TTC549 (cell line): ENCODE measurements around the gene MSANTD7.
"Not testable (repeated sequence)": the region's sequence is repeated elsewhere in the genome, so short reads cannot be mapped to it uniquely, and the experiment has no call there.

Experiments used
- FAIRE-seq: peaks from 2 replicates; lab custom pipeline; 2012; peaks lifted over from hg19 to GRCh38; lab: Jason Lieb, UNC

Gene MSANTD7

DNA sequence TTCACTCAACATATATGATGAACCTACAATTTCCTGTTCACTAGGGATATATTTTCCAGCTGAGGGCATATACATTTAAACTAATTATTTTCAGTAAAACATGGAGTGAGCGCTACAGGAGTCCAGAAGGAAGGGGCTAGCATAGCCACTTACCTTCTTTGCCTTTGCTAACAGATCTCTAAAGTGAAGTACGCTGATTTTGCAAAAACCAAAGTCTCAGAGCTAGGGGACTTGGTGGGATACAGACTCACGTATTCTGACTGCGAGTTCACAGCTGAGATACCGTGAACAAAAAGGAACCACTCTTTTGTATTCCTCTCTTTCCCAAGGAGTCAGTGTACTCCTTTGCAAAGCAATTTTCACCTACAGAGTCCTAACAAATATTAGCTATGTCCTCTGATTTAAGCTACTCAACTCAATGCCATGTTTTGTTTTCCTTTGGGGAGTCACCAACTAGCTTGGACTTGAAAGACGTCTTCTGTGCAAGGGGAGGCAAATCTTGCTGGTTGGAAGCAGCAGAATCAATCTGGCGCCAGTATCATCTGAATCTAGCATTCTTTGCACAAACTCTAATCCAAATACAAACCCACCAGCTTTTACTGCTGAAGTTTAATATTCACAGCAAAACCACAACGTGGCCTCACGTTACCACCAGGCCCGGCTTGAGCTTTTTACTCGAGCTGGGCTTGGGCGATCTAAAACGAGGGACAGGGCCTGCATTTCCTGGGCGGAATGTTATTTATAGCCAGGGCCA lies 926 bp upstream of the MSANTD7 start:
- FAIRE-seq, result no peak

DNA sequence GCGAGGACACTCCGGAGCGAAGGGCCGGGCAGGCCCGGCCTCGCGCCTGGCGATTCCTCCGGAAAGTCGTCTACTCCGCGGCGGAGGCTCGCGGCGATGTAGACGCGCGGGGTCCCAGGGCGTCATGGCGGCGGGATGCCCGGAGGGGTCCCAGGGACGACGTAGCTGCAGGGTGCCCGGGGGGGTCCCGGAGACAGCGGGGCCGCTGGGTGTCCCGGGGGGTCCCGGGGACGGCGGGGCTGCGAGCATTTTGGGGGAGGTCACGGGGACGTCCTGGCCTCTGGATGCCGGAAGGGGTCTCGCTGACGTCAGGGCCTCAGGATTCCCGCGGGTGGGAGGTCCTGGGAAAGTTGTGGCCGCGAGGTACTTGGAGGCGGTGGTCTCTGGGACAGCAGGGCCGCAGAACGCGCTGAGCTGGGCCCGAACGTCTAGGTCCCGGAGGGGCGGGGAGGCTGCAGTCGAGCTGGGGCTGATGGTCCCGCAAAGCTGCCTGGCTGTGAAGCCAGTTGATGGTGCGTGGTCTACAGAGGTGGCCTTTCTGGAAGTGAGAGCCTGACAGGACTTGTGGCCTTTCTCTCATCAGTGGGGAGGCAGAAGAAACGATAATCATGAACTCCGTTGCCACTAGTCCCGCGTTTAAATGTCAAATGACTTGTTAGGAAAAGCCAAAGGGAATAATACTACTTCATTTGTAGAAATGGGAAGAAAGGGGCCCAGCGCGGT lies 637 bp downstream of the MSANTD7 start:
- no peak for FAIRE-seq

DNA sequence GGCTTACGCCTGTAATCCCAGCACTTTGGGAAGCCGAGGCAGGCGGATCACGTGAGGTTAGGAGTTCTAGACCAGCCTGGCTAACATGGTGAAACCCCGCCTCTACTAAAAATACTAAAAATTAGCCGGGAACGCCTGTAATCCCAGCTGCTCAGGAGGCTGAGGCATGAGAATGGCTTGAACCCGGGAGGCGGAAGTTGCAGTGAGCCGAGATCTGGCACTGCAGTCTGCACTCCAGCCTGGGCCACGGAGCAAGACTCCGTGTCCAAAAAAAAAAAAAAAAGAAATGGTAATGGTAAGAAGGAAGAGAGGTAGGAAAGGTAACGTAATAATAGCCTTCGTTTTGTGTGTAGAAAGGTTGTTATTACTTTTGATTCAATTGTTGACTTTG lies 1.2 kb downstream of the MSANTD7 start:
- no peak for FAIRE-seq

DNA sequence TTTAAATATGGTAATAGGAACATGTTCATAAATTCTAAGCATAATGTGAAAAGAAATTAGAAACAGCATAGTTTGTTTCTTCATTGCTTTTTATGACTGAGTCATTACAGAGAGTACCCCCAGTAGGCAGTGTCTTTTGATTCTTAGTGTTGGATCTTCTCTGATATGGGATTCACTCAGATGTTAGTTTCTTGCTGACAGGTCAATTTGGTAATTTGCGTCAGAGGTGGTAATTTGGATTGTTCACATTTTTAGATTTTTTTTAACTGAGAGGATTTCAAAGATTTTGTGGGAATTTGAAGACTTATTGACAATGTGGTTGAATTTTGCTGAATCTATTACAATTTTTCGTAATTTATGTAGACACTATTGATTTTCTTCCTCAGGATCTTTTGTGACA lies 2.1 kb downstream of the MSANTD7 start:
- no peak for FAIRE-seq

DNA sequence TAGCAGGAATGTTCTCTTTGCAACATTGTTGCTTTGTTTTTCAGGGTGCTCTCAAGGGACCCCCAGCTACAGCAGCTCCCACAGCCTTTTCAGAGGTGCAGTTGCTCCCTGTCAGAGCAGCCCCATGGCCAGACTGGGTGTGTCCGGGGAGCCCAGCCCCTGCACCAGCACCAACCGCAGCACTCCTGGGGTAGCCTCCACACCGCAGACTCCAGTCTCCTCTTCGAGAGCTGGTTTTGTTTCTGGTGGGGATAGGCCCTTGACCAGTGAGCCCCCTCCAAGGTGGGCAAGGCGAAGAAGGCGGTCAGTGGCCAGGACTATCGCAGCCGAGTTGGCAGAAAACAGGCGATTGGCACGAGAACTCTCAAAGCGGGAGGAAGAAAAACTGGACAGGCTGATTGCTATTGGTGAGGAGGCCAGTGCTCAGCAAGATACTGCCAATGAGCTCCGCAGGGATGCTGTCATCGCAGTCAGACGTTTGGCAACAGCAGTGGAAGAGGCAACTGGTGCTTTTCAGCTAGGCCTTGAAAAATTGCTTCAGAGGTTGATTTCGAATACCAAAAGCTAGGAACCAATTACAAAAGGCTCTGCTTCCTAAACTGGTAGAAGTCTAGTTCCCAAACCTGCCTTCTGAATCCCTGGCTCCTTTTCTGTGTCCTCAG lies 5.4 kb downstream of the MSANTD7 start:
- no peak for FAIRE-seq

DNA sequence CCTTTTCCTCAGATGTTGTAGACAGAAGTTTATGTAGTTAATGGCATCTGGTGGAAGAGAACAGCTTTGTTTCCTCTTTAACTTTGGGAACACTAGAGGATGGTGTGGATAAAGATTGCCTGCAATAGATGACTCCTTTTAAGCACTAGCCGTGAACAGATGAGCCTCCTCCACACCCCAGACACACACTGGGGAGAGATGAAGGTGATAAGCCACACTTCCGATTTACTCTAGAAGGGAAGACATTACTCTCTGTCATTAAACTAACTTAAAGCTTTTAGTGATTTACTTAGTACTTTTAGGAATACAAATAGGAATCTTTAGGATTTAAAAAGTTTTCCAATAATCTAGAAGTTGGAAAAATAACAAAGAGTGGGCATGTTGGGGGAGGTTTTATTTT lies 6.8 kb downstream of the MSANTD7 start:
- FAIRE-seq, result no peak

DNA sequence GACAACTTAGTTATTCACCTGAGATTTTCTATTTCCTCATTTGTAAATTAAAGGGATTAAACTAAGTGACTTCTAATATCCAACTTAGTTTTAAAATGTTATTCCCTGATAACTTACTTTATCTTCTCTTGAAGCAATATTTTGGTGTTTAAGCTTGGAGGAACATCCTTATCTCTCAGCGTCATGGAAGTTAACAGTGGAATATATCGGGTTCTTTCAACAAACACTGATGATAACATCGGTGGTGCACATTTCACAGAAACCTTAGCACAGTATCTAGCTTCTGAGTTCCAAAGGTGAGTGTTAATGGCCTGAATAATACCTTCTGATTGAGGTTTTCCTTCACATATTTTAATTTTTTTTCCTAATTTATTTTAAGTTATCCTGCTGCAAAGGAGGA lies 14.1 kb downstream of the MSANTD7 start:
- no peak for FAIRE-seq

DNA sequence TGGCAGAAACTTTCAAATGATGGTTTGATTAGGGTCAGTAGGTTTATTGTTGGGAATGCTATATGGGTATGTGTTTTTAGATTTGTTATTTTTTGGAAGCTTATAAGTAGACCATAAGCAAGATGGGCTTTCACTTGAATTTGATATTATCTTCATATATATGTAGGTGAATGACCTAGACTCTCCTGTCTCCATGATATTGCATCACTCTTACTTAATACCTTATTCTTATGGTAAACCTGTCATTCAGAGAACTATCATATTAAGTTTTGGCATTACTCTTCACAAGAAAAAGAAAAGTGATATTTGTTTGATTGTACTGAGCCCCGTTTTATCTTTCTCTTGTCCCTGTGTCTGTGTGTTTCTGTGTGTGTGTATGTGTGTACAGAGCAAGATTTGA lies 17.3 kb downstream of the MSANTD7 start:
- no peak for FAIRE-seq

DNA sequence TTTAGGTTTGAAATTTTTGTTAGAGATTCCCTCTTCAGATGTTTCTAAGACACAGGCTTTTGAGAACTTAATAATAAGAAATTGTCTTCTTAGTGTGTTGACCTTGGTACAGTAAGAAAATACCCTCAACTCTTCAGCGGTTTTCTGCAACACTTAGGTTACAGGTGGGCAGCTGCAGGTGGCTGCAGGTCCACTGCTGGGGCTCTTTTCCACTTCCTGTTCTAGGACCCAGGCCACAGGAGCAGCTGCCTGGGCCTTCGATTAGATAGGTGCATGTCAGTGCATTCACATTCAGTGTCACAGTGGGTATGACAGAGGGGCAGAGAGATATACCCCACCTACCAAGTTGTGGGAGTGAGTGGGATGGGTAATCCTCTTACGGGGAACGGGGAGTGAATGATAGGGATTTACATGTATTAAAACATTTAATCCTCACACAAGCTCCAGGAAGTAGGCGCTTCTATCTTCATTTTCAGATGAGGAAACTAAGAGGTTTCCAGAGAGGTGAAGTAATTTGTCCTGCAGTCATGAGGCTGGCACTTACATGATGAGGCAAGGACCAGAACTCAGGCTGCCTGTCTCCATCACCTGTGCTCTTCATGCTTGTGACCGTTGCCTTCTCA lies 20.3 kb downstream of the MSANTD7 start:
- no peak for FAIRE-seq

DNA sequence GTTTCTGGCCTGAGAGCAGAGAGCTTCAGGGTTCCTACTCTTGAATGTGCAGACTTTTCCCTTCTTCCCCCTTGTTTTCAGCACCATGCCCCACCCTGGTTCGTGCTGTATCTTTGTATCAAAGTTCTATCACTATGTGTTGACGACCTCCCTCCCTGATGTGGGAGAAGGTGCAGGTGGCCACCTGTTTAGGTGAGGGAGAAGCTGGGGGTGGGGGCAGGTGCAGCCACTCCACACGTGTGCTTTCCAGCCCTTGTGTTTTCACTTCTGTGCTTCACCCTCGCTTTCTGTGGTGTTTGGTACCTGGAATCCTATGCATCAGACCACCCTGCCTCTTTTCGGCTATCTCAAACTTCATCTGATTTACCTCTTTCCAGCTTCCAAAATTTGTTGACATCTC lies 20.9 kb downstream of the MSANTD7 start:
- no peak for FAIRE-seq

DNA sequence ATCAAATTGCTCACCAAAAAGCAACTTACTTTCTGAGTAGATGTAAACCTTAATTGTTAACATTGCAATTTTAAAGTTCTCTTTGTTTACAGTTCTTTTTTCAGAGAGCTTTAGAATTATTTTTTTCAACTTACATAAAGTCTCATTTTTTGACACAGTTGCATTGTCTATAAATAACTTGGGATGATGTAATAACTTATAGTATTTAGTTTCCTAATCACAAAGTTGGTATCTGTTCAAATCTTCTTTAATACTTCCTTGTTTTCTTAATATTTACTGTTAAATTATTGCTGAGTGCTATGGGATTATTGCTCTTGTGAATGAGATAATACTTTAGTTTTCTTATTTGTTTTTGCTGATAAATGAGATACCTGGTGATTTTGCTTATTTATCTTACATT lies 21.7 kb downstream of the MSANTD7 start:
- no peak for FAIRE-seq

DNA sequence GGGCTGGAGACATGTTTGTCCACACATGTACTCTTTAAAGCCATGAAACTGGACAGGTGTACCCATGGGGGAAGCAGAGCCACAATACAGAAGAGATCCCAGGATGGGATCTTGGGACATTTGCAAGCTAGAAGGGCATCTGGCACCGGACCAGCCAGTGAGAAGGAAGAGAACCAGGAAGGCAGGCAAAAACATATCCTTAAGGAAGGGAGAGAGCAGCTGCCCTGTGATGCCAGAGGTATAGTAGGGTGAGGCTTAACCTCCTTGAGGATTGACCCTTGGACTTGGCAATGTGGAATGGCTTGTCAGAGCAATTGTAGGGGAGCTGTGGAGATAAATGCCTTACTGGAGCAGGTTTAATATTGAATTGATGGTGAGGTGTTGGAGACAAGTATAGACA lies 22.7 kb downstream of the MSANTD7 start:
- FAIRE-seq, result no peak

DNA sequence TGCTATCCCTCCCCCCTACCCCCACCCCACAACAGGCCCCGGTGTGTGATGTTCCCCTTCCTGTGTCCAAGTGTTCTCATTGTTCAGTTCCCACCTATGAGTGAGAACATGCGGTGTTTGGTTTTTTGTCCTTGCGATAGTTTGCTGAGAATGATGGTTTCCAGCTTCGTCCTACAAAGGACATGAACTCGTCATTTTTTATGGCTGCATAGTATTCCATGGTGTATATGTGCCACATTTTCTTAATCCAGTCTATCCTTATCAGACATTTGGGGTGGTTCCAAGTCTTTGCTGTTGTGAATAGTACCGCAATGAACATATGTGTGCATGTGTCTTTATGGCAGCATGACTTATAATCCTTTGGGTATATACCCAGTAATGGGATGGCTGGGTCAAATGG lies 26.4 kb downstream of the MSANTD7 start:
- FAIRE-seq, result not testable (repeated sequence)

DNA sequence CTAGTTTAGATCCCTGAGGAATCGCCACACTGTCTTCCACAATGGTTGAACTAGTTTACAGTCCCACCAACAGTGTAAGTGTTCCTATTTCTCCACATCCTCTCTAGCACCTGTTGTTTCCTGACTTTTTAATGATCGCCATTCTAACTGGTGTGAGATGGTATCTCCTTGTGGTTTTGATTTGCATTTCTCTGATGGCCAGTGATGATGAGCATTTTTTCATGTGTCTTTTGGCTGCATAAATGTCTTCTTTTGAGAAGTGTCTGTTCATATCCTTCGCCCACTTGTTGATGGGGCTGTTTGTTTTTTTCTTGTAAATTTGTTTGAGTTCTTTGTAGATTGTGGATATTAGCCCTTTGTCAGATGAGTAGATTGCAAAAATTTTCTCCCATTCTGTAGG lies 26.8 kb downstream of the MSANTD7 start:
- not testable (repeated sequence) for FAIRE-seq

DNA sequence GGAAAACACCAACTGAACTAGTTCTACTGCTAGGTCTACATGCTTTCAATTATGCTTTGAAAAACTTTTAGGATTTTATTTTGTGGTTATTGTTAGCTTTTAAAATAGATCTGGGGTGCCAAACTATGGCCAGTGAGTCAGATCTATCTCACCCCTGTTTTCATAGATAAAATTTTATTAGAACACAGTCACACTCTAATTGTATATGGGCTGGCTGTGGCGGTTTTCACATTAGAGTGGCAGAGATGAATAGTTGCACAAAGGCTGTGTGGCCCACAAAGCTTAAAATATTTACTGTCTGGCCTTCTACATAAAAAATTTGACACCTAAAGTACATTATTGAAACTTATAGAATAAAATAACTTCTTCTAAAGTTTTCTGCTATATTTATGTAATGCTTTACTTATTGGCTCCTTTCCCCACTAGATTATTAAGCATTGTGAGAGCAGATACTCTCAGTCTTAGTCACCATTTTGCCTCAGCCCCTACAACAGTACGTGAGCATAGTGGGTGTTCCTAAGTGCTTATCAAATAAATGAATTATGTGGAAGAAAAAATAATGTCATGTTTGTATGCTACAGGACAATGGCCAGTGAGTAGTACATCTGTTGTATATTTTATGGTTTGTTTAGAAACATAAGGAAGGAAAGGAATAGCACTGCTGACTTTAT lies 35.1 kb downstream of the MSANTD7 start:
- FAIRE-seq, result no peak

DNA sequence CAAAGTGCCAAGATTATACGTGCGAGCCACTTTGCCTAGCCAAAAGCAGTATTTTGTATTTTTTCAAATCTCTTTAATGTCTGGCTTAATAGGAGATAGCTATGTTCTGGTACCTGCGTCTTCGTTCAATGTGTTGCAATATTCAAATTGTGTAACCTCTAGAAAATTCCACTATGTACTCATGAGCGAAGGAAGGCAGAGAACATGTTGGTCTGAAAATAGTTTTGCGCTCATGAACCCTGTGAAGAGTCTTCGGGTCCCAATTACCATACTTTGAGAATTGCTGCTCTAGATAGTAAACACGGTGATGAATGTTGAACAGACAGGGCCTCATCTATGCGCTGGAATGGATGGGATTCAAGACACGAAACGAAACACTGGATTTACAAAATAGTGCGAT lies 37.8 kb downstream of the MSANTD7 start:
- FAIRE-seq, result no peak

DNA sequence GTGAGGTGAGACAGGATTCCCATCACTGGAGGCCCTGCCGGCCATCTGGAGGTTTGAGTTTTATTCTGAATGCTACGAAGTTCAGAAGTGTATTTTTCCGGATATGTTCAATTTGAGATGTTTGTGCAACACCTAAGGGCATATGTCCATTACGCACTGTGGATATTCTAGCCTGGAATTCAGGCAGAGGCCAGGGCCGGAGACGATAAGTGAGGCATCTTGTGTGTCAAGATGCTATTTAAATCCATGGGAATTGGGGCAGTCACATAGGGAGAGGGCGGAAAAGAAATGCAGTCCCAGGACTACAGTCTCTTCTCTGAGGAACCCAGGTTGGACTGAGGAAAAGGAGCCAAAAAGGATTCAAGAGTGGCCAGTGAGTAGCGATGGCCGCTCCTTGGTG lies 38.7 kb downstream of the MSANTD7 start:
- FAIRE-seq, result no peak

DNA sequence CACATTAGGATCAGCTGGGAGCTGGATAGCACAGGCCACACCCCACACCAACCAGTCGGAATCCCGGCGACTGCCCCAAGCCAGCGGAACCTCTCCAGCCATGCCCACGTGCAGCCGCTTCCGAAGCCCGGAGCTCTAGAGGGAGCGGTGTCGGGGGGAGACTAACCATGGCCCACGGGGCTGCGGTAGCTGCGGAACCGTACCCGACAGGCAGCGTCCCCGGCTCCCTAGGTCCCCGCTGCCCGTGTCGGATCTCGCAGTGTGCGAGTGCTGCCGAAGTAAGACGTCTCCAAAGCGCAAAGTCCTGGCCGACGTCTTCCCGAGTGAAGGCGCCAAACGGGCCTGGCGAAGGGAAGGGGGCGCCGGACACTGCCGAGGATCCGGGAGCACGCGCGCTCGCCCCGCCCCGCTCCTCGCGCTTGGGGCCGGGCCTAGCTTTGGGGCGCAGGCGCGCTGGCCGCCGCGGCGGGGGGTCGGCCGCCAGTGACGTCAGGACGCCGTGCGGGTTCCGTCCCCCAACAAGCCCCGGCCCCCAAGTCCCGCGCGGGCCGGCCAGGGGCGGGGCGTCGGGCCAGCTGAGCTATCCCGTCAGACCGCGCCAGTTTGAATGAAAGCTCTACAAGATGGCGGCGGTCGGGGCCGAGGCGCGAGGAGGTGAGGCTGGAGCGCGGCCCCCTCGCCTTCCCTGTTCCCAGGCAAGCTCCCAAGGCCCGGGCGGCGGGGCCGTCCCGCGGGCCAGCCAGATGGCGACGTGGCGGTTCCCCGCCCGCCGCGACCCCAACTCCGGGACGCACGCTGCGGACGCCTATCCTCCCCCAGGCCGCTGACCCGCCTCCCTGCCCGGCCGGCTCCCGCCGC lies 40.4 kb downstream of the MSANTD7 start, which contains the start of gene SUV39H2:
TSS of gene SUV39H2 (plus strand) at position 601 of the 858 bp plus-strand sequence. CDS start at position 624, 23 bp downstream.
- no peak for FAIRE-seq

DNA sequence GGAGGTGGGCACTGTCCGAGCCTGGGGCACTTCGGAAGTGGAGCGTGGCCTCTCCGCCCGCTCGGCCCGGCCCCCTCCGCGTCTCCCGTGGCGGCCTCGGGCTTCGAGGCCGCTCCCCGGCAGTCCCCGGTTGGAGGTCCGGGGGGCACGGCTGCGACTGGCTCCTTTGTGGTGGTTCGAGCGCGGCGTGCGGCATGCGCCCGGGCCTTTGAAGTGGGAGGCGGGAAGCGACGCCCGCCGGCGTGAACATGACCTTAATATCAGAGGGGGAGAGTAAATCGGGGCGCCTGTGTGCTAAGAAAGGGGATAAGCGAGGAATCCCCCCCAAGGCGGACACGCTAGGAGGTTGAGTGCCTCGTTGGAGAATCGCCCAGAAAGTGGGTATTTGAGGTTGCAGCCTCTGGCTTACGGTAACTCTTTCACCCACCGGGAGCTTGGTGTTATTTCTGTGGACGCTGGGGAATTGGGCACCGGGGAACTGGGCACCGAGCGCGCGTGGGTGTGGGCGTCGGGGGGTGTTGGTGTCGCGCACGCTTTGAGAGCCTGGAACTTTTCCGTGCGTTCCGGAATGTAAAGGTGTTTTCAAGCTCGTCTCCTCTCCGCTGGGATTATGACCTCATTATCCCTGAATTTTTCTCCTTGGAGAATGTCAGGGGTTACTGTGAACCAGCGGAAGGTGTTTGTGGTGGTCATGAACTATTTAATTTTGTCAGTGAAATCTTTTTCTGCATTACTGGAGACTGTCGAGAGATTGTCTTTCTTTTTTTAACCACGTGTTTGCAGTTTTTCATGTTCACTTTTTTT lies 41.2 kb downstream of the MSANTD7 start:
- no peak for FAIRE-seq

DNA sequence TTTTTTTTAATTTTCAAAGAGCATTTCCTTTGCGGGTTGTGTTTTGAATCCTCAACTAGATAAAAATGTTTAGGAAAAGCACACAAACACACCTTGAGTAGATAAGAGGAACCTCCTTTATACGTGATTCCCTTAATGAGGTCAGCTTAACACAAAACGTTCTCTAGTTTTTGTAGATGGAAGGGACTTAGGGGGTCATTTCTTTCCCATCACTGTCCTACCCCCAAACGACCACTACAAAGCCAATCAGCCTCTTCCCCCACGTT lies 41.8 kb downstream of the MSANTD7 start:
- FAIRE-seq, result no peak

DNA sequence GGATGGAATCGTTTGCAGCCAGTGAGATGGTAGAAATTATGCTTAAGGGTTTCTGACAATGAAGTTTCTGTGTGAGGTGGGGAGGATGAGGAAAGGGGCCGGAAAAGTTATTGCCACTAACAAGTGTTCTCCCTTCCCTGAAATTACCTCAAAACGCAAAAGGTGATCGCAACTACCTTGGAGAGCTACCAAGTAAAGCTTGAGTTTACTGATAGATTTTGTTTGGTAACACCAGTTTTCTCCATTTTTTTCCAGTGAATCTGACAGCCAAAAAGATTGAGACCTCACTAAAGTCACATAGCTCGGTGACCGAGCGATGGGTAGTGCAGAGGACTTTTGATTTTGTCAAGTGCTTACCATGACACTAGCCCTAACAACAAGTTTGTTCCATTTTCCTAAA lies 42.1 kb downstream of the MSANTD7 start:
- FAIRE-seq, result no peak
